NCI-H1694 (cell line): Measurements from ENCODE around the gene ZGPAT.

Experiments
- DNase-seq: peaks from one replicate; lab custom pipeline; 2025; lab: John Stamatoyannopoulos, UW

Gene ZGPAT

GRCh38 chr20:63678667-63679465 is 29.0 kb upstream of the ZGPAT start:
- DNase-seq, result no peak

GRCh38 chr20:63679799-63680305 is 28.0 kb upstream of the ZGPAT start:
- DNase-seq, result no peak

DNA sequence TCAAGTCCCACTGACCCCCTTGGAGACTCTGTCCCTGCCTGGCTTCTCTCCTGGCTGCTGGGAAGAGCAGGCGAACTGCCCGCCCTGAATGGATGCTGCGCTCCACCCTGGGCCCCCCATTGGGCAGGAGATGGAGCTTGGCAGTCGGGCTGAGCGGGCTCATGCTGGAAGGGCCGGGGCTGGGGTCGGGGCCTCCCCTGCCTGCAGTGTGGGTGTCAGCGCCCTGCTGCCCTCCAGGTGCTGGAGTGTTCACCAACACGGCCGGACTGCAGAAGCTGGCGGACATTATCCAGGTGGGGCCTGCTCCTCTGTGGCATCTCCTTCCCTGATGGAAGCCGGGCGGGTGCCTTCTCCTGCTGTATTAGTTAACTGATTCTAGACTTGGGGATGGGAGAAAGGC is 27.4 kb upstream of the ZGPAT start:
- no peak for DNase-seq

GRCh38 chr20:63680857-63681608 is 26.8 kb upstream of the ZGPAT start:
- DNase-seq, result no peak

- DNase-seq, result no peak
These were observed 26.2 kb upstream of the ZGPAT start for GRCh38 chr20:63681609-63682142.

DNA sequence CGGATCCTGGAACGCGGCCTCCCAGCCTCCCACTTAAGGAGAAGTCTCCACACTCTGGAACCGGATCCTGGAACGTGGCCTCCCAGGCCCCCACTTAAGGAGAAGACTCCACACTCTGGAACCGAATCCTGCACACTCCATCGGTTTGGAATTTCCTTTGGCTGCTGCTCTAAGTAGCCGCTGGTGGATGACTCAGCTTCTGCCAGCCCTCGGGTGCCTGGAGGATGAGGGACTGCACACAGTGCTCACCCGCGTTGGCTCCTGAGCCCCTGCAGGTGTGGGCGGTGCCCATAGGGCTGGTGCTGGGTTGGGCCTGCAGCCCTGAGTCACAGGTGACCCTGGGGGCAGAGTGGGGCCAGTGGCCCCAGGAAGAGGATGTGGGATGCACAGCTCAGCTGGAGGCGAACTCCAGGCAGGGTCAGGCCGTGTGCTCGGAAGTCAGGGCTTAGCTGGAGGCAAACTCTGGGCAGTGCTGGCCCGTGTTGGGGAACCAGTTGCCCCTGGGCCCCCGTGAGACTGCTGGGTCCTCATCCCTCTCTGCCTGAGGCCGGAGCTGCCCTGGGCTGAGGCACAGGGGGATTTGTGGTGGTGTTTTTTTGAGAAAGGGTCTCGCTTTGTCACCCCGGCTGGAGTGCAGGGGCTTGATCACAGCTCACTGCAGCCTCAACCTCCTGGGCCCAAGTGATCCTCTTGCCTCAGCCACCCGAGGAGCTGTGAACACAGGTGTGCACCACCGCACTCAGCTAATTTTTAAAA is 25.3 kb upstream of the ZGPAT start:
- no peak for DNase-seq

- no peak for DNase-seq
These were observed 22.4 kb upstream of the ZGPAT start for GRCh38 chr20:63685269-63686026.

GRCh38 chr20:63686094-63686491 is 21.7 kb upstream of the ZGPAT start:
- DNase-seq, result no peak

- DNase-seq, result no peak
These were observed 21.1 kb upstream of the ZGPAT start for GRCh38 chr20:63686492-63687321.

GRCh38 chr20:63687419-63688178 is 20.2 kb upstream of the ZGPAT start:
- no peak for DNase-seq

GRCh38 chr20:63688228-63689045 is 19.4 kb upstream of the ZGPAT start:
- DNase-seq, result no peak

GRCh38 chr20:63689046-63690002 is 18.5 kb upstream of the ZGPAT start:
- no peak for DNase-seq

GRCh38 chr20:63690003-63690897 is 17.6 kb upstream of the ZGPAT start:
- DNase-seq, result no peak

GRCh38 chr20:63690898-63691710 is 16.7 kb upstream of the ZGPAT start:
- no peak for DNase-seq

GRCh38 chr20:63691711-63692435 is 16.0 kb upstream of the ZGPAT start:
- no peak for DNase-seq
